ENCODE results near the gene SH3BP4.

SH3BP4 gene

DNA sequence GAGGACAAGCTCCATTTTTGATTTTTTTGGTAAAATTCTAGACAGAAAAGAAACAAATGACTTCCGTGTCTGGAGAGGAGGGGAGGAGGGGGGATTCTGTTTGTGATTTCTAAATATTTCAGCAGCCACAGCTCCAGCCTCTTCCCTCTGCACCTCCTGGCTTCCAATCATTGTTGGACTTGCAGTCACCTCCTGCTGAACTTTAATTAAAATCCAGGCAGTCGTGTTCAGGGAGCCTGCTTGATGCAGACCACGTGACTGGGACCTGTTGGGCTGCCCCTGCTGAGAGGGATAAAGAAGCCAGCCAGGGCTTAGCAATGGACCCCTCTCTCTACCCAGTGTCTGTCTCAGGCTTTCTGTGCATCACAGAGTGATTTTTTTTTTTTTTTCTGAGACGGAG, 115.1 kb downstream of the SH3BP4 start:
- in situ Hi-C loops (cut with HindIII; ENCODE audit: low pct_unique_long_range_greater_than_20kb, low sequenced_read_pairs): no loop called here
- TF ChIP-seq JUND (IDR thresholded peaks at IDR 0.05; ENCODE audit: low read depth): no peak
- DNase-seq (ENCODE audit: low read depth in 1 of 2, low spot score in 1 of 2): no peak

DNA sequence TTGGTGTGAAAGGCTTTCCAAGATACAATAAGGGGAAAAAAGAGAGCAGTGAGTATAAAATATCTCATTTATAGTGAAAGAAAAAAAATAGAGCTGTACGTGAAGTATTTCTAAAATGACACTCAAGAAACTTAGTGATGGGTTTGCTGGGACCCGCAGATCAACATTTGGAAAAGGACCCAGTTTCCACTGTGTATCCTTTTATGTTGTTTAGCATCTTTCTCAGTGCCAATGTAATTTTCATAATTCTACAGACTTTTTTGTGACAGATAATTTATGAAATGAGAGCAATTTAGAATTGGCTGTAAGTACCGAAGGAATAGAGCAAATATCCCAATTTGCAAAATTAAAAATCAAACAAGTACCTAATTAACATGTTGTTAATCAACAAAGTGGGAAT, 116.9 kb downstream of the SH3BP4 start:
- TF ChIP-seq JUND (IDR thresholded peaks at IDR 0.05; ENCODE audit: low read depth): no peak
- DNase-seq (ENCODE audit: low read depth in 1 of 2, low spot score in 1 of 2): no peak
- in situ Hi-C loops (cut with HindIII; ENCODE audit: low pct_unique_long_range_greater_than_20kb, low sequenced_read_pairs): no loop called here

DNA sequence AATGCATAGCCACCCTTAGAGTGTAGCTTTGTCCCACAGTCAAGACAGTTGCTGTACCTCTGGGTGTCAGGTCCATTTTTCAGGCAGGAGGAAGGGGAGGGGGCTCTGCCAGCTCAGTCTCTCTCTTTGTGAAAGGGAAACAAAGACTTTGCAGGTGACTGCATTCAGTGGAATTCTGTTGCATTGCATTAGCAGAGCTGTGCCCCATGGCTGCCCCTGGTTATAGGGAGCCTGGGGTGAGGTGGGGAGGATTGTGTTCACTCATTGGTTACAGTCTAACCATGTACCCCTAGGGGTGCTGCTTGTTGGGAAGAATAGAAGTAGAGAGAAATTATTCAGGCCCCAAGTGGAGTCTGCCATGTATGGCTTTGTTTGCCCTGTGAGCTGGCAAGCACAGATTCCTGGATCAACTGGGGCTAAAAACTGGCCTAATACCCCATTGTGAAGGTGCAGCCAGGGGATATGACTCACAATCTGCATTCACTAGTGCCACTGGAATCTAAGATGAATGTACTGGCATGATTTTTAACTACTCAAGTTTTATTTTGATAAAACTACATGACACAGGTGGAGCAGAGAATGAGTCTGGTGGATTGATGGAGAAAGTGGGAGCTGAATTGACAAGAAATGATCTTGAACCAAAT, 118.4 kb downstream of the SH3BP4 start:
- no peak for TF ChIP-seq JUND (IDR thresholded peaks at IDR 0.05; ENCODE audit: low read depth)
- in situ Hi-C loops (cut with HindIII; ENCODE audit: low pct_unique_long_range_greater_than_20kb, low sequenced_read_pairs): no loop called here
- no peak for DNase-seq (ENCODE audit: low read depth in 1 of 2, low spot score in 1 of 2)

DNA sequence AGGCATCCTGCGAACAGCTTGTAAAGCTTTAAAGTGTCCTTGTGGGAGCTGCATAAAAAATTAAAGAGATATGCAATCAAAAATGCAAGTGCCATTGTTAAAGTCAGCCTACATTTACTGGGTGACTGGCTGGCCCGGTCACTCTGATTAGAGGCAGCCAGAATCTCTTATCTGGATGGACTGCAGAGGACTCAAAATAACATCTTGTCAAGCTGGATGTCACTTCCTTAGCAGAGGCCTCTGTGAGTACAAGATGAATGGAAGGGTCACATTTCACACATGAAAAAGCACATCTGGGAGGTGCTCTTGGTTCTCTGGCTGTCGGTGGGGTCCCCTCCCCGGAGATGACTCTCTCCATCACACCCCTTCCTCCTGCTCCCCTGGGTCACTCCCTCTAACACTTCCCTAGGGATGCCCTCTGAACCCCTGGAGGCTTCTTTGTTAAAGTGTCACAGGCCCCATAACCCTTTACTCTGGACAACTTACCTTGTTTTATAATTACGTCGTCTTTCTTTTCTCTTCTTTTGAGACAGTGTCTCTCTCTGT, 122.1 kb downstream of the SH3BP4 start:
- no peak for TF ChIP-seq JUND (IDR thresholded peaks at IDR 0.05; ENCODE audit: low read depth)
- DNase-seq (ENCODE audit: low read depth in 1 of 2, low spot score in 1 of 2): no peak
- in situ Hi-C loops (cut with HindIII; ENCODE audit: low pct_unique_long_range_greater_than_20kb, low sequenced_read_pairs): no loop called here

DNA sequence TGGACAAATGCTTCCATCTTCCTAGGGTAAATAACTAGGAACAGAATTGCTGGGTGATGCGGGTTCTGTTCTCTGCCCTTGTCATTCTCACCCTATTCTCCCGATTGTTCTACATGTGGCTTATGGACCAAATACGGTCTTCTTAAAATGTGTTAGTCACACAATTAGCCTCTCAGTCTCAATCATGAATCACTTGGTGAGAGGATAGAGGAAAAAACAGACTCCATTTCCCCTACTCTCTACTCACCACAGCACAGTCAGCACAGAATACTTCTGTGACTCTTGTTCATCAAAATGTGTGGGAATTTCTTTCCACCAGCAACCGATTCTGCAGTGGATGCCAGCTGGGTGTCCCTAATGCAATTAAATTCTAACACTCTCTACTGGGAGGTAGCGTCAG, 125.2 kb downstream of the SH3BP4 start:
- in situ Hi-C loops (cut with HindIII; ENCODE audit: low pct_unique_long_range_greater_than_20kb, low sequenced_read_pairs): no loop called here
- no peak for DNase-seq (ENCODE audit: low read depth in 1 of 2, low spot score in 1 of 2)
- no peak for TF ChIP-seq JUND (IDR thresholded peaks at IDR 0.05; ENCODE audit: low read depth)

DNA sequence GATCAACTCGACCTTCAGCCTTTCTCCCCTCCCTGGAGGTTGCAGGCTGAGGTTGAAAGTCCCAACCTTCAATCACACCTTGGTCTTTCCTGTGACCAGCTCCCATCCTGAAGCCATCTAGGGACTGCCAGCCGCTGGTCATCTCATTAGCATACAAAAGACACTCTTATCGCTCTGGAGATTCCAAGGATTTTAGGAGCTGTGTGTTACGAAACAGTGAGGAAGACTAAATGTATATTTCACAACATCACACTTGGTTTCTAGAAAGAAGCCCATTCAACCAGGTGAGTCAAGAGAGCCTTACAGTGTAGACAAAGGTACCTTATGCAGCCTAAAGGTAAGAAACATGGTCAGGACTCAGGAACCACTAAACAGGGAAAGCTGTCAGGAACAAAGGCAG, 126.4 kb downstream of the SH3BP4 start:
- in situ Hi-C loops (cut with HindIII; ENCODE audit: low pct_unique_long_range_greater_than_20kb, low sequenced_read_pairs): no loop called here
- DNase-seq (ENCODE audit: low read depth in 1 of 2, low spot score in 1 of 2): no peak
- no peak for TF ChIP-seq JUND (IDR thresholded peaks at IDR 0.05; ENCODE audit: low read depth)

DNA sequence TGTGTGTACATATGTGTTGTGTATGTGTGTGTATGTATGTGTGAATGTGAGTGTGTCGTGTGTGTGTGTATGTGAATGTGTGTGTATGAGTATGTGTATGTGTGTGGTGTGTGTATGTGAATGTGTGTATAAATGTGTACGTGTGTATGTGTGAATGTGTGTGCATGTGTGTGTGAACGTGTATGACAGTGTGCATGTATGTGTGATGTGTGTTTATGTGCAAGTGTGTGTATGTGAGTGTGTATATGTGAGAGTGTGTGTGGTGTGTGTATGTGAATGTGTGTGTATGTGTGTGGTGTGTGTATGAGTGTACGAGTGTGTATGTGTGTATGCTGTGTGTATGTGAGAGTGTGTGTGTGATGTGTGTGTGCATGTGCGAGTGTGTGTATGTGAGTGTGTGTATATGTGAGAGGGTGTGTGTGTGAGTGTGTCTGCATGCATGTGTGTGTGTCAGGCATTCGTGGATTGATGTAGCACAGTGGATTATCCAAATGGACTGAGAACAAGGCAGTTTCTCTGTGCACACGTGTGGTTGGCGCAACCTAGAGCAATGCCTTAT, 127.2 kb downstream of the SH3BP4 start:
- TF ChIP-seq JUND (IDR thresholded peaks at IDR 0.05; ENCODE audit: low read depth): no peak
- in situ Hi-C loops (cut with HindIII; ENCODE audit: low pct_unique_long_range_greater_than_20kb, low sequenced_read_pairs): no loop called here

DNA sequence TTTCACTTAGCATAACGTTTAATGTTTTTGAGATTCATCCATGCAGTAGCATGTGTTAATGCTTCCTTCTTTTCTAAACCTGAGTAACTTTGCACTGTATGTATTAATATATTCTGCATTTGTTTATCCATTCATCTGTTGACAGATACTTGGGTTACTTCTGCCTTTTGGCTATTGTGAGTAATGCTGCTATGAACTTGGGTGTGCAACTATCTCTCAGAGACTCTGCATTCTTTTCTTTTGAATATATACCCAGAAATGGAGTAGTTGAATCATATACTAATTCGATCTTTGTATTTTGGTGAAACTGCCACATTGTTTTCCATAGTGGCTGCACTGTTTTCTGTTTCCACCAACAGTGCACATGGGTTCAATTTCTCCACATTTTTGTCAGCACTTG, 128.3 kb downstream of the SH3BP4 start:
- in situ Hi-C loops (cut with HindIII; ENCODE audit: low pct_unique_long_range_greater_than_20kb, low sequenced_read_pairs): no loop called here
- DNase-seq (ENCODE audit: low read depth in 1 of 2, low spot score in 1 of 2): no peak
- no peak for TF ChIP-seq JUND (IDR thresholded peaks at IDR 0.05; ENCODE audit: low read depth)

More for the DNA sequence above, 127.2 kb downstream of the SH3BP4 start:
- no peak for DNase-seq (ENCODE audit: low read depth in 1 of 2, low spot score in 1 of 2)

DNA sequence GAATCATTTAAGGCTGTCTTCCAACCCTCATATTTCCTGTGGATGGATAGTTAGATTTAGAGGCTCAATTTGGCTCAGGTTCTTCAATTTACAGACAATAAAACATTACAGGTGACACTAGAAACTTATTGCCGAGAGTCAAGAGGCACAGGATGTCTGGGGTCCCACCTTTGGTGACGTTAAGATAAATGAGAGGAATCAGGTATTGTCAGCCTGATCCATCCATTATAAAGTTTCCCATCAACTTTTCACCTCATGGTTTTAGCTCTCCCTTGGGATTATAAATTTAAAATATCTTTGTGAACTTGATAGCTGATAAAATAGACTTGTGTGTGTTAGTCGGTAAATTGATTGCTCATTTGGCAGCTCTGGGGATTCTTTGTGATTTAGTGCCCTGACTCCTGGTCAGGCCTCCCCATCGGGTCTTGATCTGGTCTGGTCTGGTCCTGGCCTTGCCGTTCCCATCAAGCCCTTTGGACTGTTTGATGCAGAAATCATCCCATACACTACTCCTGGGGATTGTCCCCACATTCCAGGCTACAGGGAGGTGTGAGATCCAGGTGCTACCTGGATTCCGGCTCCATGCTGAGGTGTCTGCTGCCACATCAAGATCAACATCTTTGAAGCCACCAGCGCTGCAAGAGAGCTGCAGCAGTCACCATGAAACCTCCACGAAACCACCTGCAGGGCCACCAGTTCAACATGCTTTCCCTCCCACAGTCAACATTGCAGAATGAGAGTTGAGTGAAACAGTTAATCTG, 130.9 kb downstream of the SH3BP4 start:
- in situ Hi-C loops (cut with HindIII; ENCODE audit: low pct_unique_long_range_greater_than_20kb, low sequenced_read_pairs): no loop called here
- DNase-seq (ENCODE audit: low read depth in 1 of 2, low spot score in 1 of 2): no peak
- no peak for TF ChIP-seq JUND (IDR thresholded peaks at IDR 0.05; ENCODE audit: low read depth)

DNA sequence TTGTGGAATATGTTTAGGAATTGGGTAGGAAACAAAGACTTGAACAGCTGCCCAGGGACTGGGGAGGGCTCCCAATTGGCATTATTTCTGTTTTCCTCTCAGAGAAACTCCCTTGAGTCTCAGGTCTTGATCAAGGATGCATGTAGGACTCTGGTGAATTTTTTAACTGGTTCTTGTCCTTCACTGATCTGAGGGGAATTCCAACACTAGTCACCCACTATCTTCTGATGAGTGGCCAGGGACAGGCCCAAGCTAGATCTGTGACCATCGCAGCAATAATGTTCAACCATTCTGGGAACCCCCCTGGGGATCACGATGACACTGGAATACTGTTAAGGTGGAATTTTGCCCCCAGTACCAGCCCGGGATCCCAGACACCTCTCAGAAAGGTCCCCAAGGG, 132.0 kb downstream of the SH3BP4 start:
- no peak for DNase-seq (ENCODE audit: low read depth in 1 of 2, low spot score in 1 of 2)
- in situ Hi-C loops (cut with HindIII; ENCODE audit: low pct_unique_long_range_greater_than_20kb, low sequenced_read_pairs): no loop called here
- TF ChIP-seq JUND (IDR thresholded peaks at IDR 0.05; ENCODE audit: low read depth): no peak

DNA sequence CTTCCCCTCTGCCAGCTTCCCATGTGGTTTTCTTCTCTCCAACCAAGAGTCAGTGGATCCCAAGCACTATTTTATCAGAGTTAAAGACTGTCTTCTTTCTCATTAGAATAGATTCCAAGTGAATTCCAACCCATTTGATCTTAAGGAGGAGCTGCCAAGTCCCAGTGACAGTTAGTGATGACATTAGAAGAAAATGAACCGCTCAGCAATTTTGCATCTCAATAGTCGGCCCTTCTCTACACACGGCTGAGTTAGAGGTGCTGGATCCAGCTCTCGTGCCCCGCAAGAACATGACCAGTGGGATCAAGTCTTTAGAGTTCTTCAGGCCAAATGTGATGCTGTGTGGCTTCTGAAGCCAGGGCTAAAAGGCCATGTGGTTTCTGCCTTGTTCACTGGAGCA, 132.6 kb downstream of the SH3BP4 start:
- TF ChIP-seq JUND (IDR thresholded peaks at IDR 0.05; ENCODE audit: low read depth): no peak
- no peak for DNase-seq (ENCODE audit: low read depth in 1 of 2, low spot score in 1 of 2)
- in situ Hi-C loops (cut with HindIII; ENCODE audit: low pct_unique_long_range_greater_than_20kb, low sequenced_read_pairs): no loop called here

DNA sequence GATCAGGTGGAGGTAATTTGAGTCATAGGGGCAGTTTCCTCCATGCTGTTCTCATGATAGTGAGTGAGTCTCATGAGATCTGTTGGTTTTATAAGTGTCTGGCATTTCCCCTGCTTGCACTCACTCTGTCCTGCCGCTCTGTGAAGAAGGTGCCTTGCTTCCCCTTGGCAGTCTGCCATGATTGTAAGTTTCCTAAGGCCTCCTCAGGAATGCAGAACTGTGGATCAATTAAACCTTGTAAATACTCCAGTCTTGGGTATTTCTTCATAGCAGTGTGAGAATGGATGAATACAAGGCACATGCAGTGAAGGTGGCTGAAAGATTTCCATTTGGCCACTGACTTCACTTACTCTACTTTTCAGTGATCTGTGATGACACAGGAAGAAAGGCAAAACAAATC, 133.7 kb downstream of the SH3BP4 start:
- peak in 1 of 2 experiments; percentile 52 for DNase-seq (ENCODE audit: low read depth in 1 of 2, low spot score in 1 of 2)
- in situ Hi-C loops (cut with HindIII; ENCODE audit: low pct_unique_long_range_greater_than_20kb, low sequenced_read_pairs): no loop called here
- no peak for TF ChIP-seq JUND (IDR thresholded peaks at IDR 0.05; ENCODE audit: low read depth)
